ENCODE data around the gene GGACT.

The GGACT gene

DNA sequence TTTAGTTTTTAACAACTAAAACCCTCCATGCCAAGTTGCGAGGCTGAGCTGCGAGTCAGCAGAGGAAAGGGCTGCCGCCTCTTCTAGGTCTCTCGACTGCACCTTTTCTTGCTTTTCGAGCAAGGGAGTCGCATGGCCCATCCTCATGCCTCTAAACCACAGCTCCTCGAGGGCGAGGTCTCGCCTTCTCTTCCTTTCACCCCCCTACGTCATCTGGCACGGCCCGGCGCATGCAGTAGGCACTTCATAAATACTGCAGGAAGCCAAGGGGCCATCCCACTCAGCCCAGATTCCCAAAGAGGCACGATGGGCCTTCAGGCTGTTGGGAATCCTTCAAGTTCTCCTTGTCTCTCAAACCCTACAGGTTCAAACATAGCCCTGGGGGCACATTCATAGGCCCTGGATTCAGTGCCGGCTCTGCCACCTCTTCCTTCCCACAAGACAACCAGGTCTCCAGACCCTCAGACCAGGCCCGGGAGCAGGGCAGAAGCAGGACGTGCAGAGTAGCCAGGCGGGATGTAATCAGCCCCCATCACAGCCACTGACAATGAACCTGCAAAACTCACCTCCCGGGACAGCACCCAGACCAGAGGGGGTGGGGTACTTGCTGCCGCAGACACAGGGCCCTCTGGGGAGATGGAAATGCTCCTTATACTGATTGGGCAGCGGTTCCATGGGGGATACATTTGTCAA lies 41.7 kb downstream of the GGACT start:
- DNase-seq (ENCODE audit: low read depth), result no peak

DNA sequence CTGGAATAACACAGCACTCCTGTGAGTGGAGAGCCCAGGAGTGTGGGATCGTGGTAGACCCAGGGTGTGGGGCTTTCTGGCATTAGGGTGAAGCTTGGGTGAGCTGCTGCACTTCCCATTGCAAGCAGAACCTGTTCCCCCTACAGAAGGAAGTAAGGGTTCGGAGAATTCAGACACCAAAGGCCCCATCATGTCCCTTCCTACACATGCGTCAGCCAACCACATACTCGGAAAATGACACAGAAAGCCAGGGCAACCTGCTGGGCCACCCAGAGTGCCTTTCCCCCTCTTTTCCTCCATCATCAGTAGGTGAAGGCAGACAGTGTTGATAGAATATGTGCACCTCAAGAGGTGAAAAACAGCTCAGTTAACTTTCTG lies 42.9 kb downstream of the GGACT start:
- DNase-seq (ENCODE audit: low read depth), result no peak

- no peak for DNase-seq (ENCODE audit: low read depth)
These were observed 43.5 kb downstream of the GGACT start for GRCh38 chr13:100544866-100545683.

- no peak for DNase-seq (ENCODE audit: low read depth)
These were observed 44.6 kb downstream of the GGACT start for GRCh38 chr13:100543872-100544602.

DNA sequence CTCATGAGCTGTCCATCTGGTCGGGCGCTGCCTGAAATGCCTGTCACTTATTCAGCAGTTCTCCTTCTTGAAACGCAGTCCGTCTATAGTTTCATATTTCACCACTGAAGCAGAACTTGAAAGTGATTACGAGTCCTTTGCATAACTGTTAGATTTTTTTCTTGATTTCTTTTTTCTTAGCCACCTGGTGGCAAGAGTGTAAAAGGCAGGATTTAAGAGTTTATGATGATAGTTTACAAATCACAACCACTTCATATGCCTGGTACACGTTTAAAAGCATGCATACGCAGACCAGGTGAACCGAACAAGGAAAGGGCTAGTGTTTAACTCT lies 45.8 kb downstream of the GGACT start:
- DNase-seq (ENCODE audit: low read depth), result peak; percentile 38

DNA sequence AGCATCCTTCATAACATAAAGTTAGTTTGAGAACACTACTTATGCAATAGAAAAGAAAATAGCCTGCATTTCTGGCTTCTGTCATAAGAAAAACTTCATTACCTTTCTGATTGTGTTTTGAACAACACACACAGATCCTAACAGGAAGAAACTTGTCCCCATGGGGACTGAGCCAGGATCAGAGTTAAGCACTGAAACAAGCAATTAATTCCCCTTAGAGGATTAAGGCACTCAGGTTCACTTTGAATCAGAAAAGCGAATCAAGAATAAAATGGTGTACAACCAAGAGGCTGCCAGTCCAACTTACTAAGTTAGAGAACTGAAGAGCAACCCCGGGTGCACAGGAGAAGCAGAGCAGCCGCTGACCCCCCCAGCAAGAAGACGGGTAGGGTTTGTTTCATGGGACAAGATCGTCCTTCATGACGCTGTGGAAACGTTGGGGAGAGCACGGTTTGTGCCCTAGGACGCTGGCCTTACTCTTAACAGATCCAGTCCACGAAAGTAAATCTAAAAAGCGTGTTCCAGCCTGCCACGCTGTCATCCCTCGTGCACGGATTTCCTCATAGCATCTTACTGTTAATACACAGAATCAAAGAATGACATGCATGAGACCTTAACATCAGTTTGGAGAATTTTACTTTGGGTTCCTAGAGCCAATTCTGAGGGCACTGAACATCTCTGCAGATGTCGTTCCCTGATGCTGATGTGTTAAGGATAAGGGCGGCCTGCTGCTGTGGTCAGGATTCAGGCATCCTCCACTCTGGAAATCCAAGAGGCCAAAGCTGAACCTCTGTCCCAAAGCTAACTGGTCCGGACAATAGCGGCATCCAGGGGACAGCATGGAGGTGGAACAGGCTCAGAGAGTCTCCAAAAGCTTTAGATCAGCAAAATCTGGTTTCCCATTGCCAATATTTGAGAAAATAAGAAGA lies 46.4 kb downstream of the GGACT start:
- DNase-seq (ENCODE audit: low read depth), result no peak

DNA sequence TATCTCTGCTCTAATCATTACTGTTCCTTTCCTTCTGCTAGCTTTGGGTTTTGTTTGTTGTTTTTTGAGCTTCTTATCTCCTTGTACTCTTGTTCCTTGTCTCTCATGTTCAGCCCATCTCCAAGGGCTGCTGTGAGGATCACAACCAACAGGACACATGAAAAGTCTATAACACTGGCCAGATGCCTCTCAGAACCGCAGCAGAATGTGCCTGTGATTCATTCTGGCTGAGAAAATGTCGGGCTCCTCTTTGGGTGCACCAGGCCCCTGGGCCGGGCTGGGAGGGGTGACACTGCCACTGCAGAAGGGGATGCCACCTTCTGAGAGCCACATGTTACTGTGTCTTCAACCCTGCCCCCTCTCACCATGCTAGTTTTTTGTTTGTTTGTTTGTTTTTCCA lies 48.0 kb downstream of the GGACT start:
- DNase-seq (ENCODE audit: low read depth), result no peak

DNA sequence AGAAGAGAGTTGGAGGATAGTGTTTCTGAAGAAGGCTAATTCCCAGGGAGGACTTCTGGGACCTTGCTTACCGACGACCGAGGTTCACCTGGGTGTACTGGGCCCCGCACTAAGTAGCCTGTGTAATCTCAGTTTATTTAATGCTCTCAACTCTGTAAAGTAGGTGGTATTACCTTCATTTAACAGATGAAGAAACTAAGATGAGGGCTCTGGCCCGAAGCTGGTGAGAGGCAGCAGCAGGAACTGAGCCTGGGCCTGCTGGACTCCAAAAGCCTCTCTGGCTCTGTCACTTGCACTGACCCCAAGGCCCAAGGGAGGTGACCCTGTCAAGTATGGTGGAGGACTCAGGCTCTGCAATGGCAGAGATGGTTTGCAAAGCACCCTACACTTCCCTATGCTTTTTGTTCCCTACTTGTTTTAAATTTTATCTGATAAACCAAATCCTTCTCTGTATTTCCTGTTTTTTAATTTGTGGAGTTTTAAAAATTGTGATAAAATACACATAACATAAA lies 50.6 kb downstream of the GGACT start:
- no peak for DNase-seq (ENCODE audit: low read depth)

DNA sequence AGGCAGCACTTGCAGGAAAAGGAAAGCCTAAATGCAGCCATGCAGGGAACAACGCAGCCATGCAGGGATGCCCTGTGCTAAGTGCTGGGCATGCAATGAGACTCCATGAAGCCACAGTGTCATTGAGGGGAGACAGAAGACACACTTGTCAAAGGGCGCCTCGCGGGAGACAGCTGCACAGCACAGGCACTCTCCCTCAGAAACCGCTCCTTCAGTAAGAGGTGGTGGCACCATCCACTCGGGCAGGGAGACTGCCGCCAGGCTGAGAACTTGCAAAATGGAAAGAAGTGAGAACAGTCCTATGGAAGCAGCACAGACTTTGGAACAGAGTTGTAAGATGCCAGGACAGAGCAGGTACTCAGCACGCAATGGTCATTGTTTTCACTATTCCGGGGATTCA lies 51.1 kb downstream of the GGACT start:
- no peak for DNase-seq (ENCODE audit: low read depth)

DNA sequence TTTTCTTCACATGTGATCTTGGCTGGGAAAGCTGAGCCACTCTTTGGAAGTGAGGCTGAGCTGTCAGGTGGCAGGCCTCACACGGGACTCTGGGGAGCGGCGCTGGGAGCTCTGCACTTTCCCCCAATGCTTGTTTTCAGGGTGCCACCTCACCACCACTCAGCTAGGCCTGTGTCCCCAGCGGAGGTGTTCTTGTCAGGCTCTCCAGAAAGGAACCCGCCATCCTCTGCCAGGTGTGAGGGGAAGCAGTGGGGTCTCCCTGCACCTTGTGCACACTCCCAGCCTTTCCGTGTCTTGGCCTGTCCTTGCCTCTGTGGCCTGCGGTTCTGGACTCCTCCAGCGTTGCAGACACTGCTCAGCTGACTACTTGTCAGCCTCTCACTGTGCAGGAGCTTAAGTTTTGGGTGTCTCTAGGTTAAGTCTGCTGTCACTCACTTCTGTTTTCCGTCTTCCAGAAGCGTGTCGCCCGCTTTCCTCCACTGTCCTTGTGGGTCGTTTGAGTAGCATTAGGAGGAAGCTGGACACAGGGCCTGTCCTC lies 51.9 kb downstream of the GGACT start:
- DNase-seq (ENCODE audit: low read depth), result no peak

- no peak for DNase-seq (ENCODE audit: low read depth)
These were observed 53.0 kb downstream of the GGACT start for GRCh38 chr13:100535426-100536135.

DNA sequence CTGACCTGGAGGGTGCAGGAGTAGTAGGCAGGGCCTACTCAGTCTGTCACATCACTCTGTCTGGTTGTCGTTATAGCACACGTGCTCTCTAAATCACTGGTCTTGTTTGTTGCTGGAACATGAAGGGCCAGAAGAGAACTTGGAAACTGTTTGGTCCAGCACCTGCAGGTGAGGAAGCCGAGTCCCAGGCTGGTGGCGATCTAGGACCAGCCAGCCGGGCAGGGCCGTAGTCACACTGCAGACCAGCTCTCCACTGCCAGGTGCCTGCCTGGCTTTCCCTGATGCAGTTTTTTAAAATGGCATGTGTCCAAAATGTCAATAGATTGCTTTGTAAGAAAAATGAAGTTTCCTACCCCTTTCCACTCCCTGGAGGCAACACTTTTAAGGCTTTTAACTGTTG lies 53.7 kb downstream of the GGACT start:
- no peak for DNase-seq (ENCODE audit: low read depth)

GRCh38 chr13:100534147-100534843 lies 54.3 kb downstream of the GGACT start:
- DNase-seq (ENCODE audit: low read depth), result no peak

GRCh38 chr13:100533588-100534041 lies 55.0 kb downstream of the GGACT start:
- DNase-seq (ENCODE audit: low read depth), result no peak

DNA sequence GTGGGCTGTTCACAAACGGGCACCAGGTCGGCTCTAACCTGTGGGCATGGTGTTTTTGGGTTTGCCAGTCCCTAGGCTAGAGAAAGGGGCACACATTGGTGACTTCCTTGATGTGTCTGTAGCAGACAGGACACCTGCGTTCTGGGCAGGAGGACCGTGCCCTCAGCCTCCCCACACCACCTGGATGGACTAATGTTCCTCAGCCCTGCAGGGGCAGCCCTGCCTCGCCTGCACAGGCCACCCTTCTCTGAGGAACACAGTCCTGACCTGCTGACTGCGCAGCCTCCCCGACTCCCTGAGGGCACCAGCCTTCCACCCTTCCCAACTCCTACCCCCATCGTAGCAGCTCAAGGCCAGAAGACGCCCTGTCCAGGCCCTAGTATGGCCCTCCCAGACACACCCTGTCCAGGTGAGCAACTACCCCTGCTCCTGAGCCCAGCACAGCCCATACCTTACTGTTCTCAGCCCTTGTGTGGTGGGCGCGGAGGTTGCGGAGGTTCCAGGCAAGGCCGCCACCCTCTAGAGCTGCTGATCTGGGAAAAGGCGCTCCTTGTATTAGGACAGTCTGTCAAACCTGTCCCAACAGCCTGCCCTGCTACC lies 55.7 kb downstream of the GGACT start:
- DNase-seq (ENCODE audit: low read depth), result no peak

GRCh38 chr13:100532090-100532766 lies 56.4 kb downstream of the GGACT start:
- no peak for DNase-seq (ENCODE audit: low read depth)

- no peak for DNase-seq (ENCODE audit: low read depth)
These were observed 57.8 kb downstream of the GGACT start for GRCh38 chr13:100530671-100531213.

DNA sequence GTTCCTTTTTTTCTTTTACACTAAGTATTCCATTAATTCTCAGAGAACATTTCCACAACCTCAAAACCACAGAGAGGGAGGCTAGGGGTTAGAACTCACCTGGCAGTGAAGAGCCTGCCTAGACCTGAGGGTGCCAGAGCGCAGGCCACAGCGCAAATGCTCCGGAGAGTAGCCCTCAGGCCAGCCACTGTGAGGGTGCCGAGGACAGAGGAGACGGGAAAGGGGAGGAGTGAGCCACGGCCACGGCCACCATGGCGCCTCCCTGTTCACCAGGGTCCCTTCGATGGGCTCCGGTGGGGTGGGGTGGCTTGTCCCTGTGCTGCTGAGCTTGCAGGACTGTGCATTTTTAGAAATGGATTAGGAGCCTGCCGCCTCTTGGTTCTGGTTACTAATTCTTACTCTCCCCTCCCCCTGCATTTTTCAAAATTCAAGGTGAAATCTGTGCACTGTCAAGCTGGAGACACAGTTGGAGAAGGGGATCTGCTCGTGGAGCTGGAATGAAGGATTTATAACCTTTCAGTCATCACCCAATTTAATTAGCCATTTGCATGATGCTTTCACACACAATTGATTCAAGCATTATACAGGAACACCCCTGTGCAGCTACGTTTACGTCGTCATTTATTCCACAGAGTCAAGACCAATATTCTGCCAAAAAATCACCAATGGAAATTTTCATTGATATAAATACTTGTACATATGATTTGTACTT lies 58.8 kb downstream of the GGACT start:
- no peak for DNase-seq (ENCODE audit: low read depth)
